Transverse colon (tissue), 4 donors: ENCODE measurements around the gene INPP4B. TPM values are rescaled to one million over a fixed set of nuclear protein-coding genes. Genes with fewer than 3 reads are reported as not detected.

Experiments used
- DNase-seq: peaks from one replicate; pipeline ENCODE4 v3.0.0-alpha.2; 2019
- H3K27ac ChIP-seq, 4 donors: fragments of 200-600 bp; sonication (generic); 2 replicates each; pipeline ENCODE4 v1.5.1; 2016 to 2018; ENCODE audit warnings: inconsistent platforms in 4 of 4
- H3K27me3 ChIP-seq: fragments of 200-600 bp; sonication (generic); 2 replicates; pipeline ENCODE4 v1.5.1; 2017; ENCODE audit warnings: inconsistent platforms
- H3K36me3 ChIP-seq, 4 donors: fragments of 200-600 bp; sonication (generic); 2 replicates each; pipeline ENCODE4 v1.5.1; 2017 to 2019; ENCODE audit warnings: inconsistent platforms in 4 of 4
- H3K4me1 ChIP-seq, 4 donors: fragments of 200-600 bp; sonication (generic); 2 replicates each; pipeline ENCODE4 v1.5.1; 2017 to 2020; ENCODE audit warnings: inconsistent platforms in 4 of 4
- H3K4me3 ChIP-seq, 4 donors: fragments of 200-600 bp; sonication (generic); 1 replicate in 1 of 4; 2 replicates in 3 of 4; pipeline versions ENCODE4 v1.5.1 to v1.6.1; 2017 to 2019; ENCODE audit warnings: inconsistent platforms in 4 of 4
- H3K9me3 ChIP-seq, 2 donors: fragments of 200-600 bp; sonication (generic); 2 replicates each; pipeline ENCODE4 v1.5.1; 2017 to 2019; ENCODE audit warnings: inconsistent platforms in 2 of 2
- EP300 ChIP-seq: sonication (generic); formaldehyde crosslinking; IDR thresholded peaks from one replicate; pipeline ENCODE4 v1.6.1; 2017; ENCODE audit warnings: antibody characterized with exemption, low read depth
- POLR2A ChIP-seq: fragments of 450-650 bp; IDR thresholded peaks from one replicate; pipeline ENCODE4 v1.6.1; 2016; ENCODE audit warnings: antibody characterized with exemption, mild to moderate bottlenecking, moderate library complexity
- POLR2AphosphoS5 ChIP-seq, 3 donors: sonication (generic); formaldehyde crosslinking; IDR thresholded peaks; one replicate each; pipeline ENCODE4 v1.6.1; 2016; ENCODE audit warnings: antibody characterized with exemption in 3 of 3
- WGBS, 2 donors: methylation state at CpG; one replicate each; pipeline ENCODE4 v1.1.5; 2018; ENCODE audit warnings: low coverage in 1 of 2; 5-methylcytosine and 5-hydroxymethylcytosine counted together
- in situ Hi-C, 4 donors: fragments of 200-750 bp; cut with MboI; loops; one replicate each; pipeline versions ENCODE4 v1.15.0 to v1.15.1; 2017; ENCODE audit warnings: low sequenced_read_pairs in 3 of 4, low pct_ligation_motif_present in 1 of 4, low pct_unique_long_range_greater_than_20kb in 1 of 4
- intact Hi-C: fragments of 100-400 bp; cut with DNase I; formaldehyde crosslinking; loops from one replicate; pipeline ENCODE4 v1.15.1; 2023; ENCODE audit warnings: low total_unique reads
- total RNA-seq, 4 donors: library from RNA; depleted of rRNA; stranded (reverse); fragments of >200 nt; gene quantifications; one replicate each; pipeline ENCODE4 v1.1.0, GENCODE V29; 2016
- TF ChIP-seq, protein P1 (sequence below), 5 experiments: fragments of 200-600 bp in 3 of 5; fragments of 450-650 bp in 2 of 5; sonication (generic) in 3 of 5; IDR thresholded peaks; 1 replicate in 2 of 5; 2 replicates in 3 of 5; pipeline ENCODE4 v1.5.1; 2016 to 2017; ENCODE audit warnings: antibody characterized with exemption in 5 of 5, inconsistent platforms in 3 of 5, mild to moderate bottlenecking in 2 of 5, moderate library complexity in 1 of 5

The INPP4B gene
- total RNA-seq, 4 donors from 2014 or later: 18.3 to 33.8 (median 31.4) TPM

DNA sequence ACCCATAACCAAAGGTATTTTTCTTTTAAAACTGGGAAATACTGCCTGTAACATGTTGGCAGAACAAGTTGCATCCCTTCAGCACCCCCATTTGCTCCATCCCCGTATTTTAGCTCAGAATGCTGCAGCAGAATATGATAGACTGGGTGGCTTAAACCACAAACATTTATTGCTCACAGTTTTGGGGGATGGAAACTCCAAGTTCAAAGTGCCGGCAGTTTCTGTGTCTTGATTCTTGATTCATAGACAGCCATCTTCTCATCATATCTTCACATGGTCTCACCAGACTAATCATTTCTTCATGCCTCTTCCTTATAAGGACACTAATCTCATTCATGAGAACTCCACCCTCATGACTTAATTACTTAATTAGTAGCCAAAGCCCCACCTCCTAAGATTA, 10.5 kb upstream of the INPP4B start:
- Histone ChIP-seq H3K27me3 (no peaks in the 10 kb centered on the region), H3K4me1 (no peaks in the 10 kb centered on the region), H3K4me3 (no peak overlapping the region), H3K36me3 (no peaks in the 10 kb centered on the region), H3K27ac (no peak overlapping the region), H3K9me3 (no peaks in the 10 kb centered on the region)
- intact Hi-C loops: no loop called here
- no peak for DNase-seq
- no peak for TF ChIP-seq POLR2A
- no peak for TF ChIP-seq POLR2AphosphoS5 (IDR thresholded peaks at IDR 0.05)
- TF ChIP-seq EP300: no peak
- TF ChIP-seq, protein P1, sequence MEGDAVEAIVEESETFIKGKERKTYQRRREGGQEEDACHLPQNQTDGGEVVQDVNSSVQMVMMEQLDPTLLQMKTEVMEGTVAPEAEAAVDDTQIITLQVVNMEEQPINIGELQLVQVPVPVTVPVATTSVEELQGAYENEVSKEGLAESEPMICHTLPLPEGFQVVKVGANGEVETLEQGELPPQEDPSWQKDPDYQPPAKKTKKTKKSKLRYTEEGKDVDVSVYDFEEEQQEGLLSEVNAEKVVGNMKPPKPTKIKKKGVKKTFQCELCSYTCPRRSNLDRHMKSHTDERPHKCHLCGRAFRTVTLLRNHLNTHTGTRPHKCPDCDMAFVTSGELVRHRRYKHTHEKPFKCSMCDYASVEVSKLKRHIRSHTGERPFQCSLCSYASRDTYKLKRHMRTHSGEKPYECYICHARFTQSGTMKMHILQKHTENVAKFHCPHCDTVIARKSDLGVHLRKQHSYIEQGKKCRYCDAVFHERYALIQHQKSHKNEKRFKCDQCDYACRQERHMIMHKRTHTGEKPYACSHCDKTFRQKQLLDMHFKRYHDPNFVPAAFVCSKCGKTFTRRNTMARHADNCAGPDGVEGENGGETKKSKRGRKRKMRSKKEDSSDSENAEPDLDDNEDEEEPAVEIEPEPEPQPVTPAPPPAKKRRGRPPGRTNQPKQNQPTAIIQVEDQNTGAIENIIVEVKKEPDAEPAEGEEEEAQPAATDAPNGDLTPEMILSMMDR (IDR thresholded peaks at IDR 0.05): no peak
- in situ Hi-C loops: no loop called here
- whole genome bisulfite sequencing, 2 donors: 94% methylated on average over 2 of the region's 2 CpGs; no CpG with 5 or more reads in 1 of the 2 donors

GRCh38 chr4:142850478-142850877, 4.4 kb upstream of the INPP4B start:
- Histone ChIP-seq H3K4me1 (peaks cover 0 to 11% (median 7%) of the 10 kb centered on the region in 4 donors), H3K4me3 (no peak overlapping the region), H3K27ac (no peak overlapping the region), H3K27me3 (peaks cover 10% of the 10 kb centered on the region), H3K9me3 (no peaks in the 10 kb centered on the region), H3K36me3 (no peaks in the 10 kb centered on the region)
- 66 to 87% methylated on average over 2 to 4 of the region's 4 CpGs for WGBS, 2 donors
- intact Hi-C loops: no loop called here
- no peak for TF ChIP-seq EP300
- no peak for TF ChIP-seq POLR2A
- no peak for TF ChIP-seq POLR2AphosphoS5 (IDR thresholded peaks at IDR 0.05)
- TF ChIP-seq, protein P1 (IDR thresholded peaks at IDR 0.05): no peak
- in situ Hi-C loops: no loop called here
- DNase-seq: no peak

DNA sequence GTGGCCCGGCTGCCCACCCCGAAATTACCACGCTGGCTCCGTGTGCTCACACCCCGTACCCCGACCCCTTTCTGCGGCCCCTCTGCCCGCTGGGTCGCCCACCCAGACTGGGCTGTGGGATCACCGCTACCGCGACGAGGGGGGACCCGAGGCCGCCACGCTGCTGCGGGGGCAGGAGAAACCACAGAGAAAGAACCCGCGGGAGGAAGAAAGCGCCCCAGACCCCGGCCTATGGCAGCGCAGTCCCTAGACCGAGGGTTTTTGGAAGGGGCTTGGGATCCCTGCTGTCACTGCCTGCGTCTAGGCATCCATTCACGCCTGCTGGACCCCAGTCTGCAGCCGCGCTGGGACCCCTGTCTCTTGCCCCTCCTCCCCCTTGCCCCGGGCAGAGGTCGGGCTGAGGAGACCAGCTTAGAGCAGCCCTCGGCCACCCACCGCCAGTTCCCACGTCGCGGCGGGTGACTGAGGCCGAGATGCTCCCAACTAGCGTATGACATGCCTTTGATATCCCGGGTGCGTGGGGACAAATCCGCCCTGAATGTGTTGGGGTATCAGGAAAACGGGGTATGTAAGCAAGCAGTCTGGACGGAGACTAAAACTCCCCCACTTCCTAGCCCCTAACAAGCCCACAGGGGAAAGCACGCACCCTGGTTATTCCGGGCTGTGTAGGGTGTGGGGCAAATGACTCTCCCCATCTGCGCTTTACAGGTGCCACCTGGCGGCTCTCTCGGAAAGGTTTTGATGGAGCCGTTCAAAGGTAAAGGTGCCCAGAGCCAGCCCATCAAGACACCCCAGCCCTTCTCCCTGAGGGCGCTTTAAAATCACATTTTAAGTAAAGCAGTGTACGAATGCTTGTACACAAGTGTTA, 862 bp upstream of the INPP4B start:
- H3K4me3 ChIP-seq: peak overlapping the region; percentile 7 to 61 (median 56)
- no peaks in the 10 kb centered on the region for H3K36me3 ChIP-seq
- peak; percentile 71 for DNase-seq
- intact Hi-C loops (no loop called here), in situ Hi-C loops (loop anchor here in 3 of 4 donors (10.0 to 25.0 kb wide), 4 partner anchors 502 to 722 kb away; no protein-coding TSS in a partner anchor)
- 4 to 30% methylated on average over 2 to 50 of the region's 50 CpGs for WGBS, 2 donors
- TF ChIP-seq, protein P1 (IDR thresholded peaks at IDR 0.05): peak; percentile 18 to 55 (median 51)
- no peak for TF ChIP-seq POLR2A
- peaks cover 10% of the 10 kb centered on the region for H3K27me3 ChIP-seq
- H3K4me1 ChIP-seq: peaks cover 3 to 18% (median 16%) of the 10 kb centered on the region in 4 donors
- peak overlapping the region; percentile 53 to 67 (median 56) for H3K27ac ChIP-seq
- no peaks in the 10 kb centered on the region for H3K9me3 ChIP-seq

DNA sequence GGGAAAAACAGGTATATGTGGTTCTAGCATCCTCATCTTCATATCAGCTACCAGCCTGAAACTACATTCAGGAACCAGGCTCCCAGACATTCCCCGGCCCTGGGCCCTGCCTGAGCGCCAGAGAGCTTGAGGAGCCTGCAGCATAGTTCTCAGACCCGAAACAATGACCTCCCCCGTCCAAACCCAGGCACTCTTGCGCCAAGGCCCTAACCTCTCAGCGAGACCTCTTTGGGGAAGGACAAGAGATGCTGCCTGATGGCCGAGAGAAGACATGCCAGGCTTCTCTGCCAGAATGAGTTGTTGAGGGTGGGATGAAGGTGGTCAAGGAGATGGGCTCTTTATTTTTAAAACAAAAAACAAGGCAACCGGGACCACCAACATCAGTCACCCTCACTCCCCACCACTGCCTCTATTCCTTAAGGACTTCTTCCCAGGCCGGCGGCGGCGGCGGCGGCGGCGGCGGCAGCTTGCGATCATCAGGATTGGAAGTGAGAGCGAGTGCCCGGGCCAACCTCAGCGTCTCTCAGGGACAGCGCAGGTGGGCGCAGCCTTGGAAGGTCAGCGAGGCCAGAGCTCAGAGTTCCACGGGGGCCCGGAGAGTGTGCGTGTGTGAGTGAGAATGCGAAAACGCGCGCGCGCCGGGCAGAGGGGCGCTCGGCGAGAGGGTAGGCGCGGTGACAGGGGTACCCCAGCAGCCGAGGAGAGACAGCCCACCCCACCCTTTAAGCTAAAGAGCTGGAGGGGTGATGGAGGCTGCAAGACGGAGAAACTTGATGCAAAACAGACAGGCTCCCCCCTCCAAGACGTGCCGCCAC, 601 bp downstream of the INPP4B start:
- peaks cover 3 to 18% (median 16%) of the 10 kb centered on the region in 4 donors for H3K4me1 ChIP-seq
- in situ Hi-C loops: loop anchor here in 3 of 4 donors (10.0 to 25.0 kb wide), 4 partner anchors 501 to 721 kb away; no protein-coding TSS in a partner anchor
- peak overlapping the region; percentile 53 to 67 (median 56) for H3K27ac ChIP-seq
- H3K27me3 ChIP-seq: peaks cover 10% of the 10 kb centered on the region
- H3K36me3 ChIP-seq: no peaks in the 10 kb centered on the region
- TF ChIP-seq POLR2A: no peak
- TF ChIP-seq EP300: no peak
- peak; percentile 13 for DNase-seq
- WGBS, 2 donors: 7% methylated on average over 43 of the region's 43 CpGs; no CpG with 5 or more reads in 1 of the 2 donors
- H3K9me3 ChIP-seq: no peaks in the 10 kb centered on the region
- intact Hi-C loops: no loop called here
- peak overlapping the region; percentile 7 to 61 (median 56) for H3K4me3 ChIP-seq
